ENCODE data around the gene MTMR2. TPM values are rescaled to one million over a fixed set of nuclear protein-coding genes. Genes with fewer than 3 reads are reported as not detected.

MTMR2 gene
- total and polyA plus RNA-seq, 10 of the 15 experiments (the other 5 are each of a cell fraction or from before 2014, with no cell fraction given), result 7.6 to 46.6 (median 22.5) TPM

GRCh38 chr11:95805869-95806268, 118.0 kb downstream of the MTMR2 start:
- no peak for TF ChIP-seq ZNF622 (IDR thresholded peaks at IDR 0.05)
- no peak for TF ChIP-seq YBX1 (IDR thresholded peaks at IDR 0.05)
- no peak for TF ChIP-seq NRF1 (conservative IDR thresholded peaks at IDR 0.05; ENCODE audit: low read depth, low read length)
- TF ChIP-seq ZZZ3 (IDR thresholded peaks at IDR 0.05; ENCODE audit: control insufficient read depth, insufficient read length, low read depth), result no peak
- no peak for TF ChIP-seq HCFC1 (IDR thresholded peaks at IDR 0.05; ENCODE audit: low read length)
- no peak for TF ChIP-seq BCLAF1 (IDR thresholded peaks at IDR 0.05)
- TF ChIP-seq RCOR1 (conservative IDR thresholded peaks at IDR 0.05; ENCODE audit: low read depth, low read length), result no peak
- TF ChIP-seq TCF3 (IDR thresholded peaks at IDR 0.05; ENCODE audit: borderline replicate concordance, insufficient read depth, low read depth, low read length), result no peak
- no peak for TF ChIP-seq ATF2 (IDR thresholded peaks at IDR 0.05; ENCODE audit: low read length)
- no peak for TF ChIP-seq HDAC2 (IDR thresholded peaks at IDR 0.05)
- Histone ChIP-seq H3K9ac (ENCODE audit: control insufficient read depth, insufficient read depth, low read length) (no peak overlapping the region), H3K79me2 (ENCODE audit: control insufficient read depth, insufficient read depth, low read length) (no peaks in the 10 kb centered on the region), H2AFZ (ENCODE audit: control insufficient read depth, low read depth, low read length) (no peak overlapping the region), H4K20me1 (ENCODE audit: control insufficient read depth, insufficient read depth) (no peaks in the 10 kb centered on the region), H3K4me2 (ENCODE audit: control insufficient read depth, insufficient read depth) (no peak overlapping the region), H3K4me1 (ENCODE audit: control insufficient read depth, insufficient read depth, low read length) (no peaks in the 10 kb centered on the region), H3K36me3 (ENCODE audit: control insufficient read depth in 2 of 2, insufficient read depth in 2 of 2, low read length in 1 of 2) (peaks cover 4 to 11% of the 10 kb centered on the region in 2 experiments), H3K4me3 (no peak overlapping the region), H3K27ac (ENCODE audit: control insufficient read depth, insufficient read depth) (no peak overlapping the region), H3K27me3 (replicated peaks in 1 of 2; ENCODE audit: control insufficient read depth in 2 of 2, insufficient read depth in 2 of 2, low read length in 1 of 2) (no peaks in the 10 kb centered on the region), H3K9me3 (replicated peaks; ENCODE audit: control insufficient read depth, insufficient read depth, low read length) (peaks cover 1% of the 10 kb centered on the region; the same call in 1 of the 3 replicates)
- no peak for DNase-seq (ENCODE audit: low read depth, low spot score)
- no peak for ATAC-seq
- WGBS (ENCODE audit: insufficient coverage, insufficient replicate concordance, low lambda C conversion rate, missing lambda C conversion rate), result 50% methylated on average over 2 of the region's 2 CpGs
- CTCF ChIA-PET, result interaction anchor here (0.6 kb wide), 1 partner anchor 43 kb away, joined by 3 read pairs; no protein-coding TSS in a partner anchor
- FAIRE-seq, result no peak
- in situ Hi-C loops (cut with MboI) (no loop called here), intact Hi-C loops (cut with micrococcal nuclease; ENCODE audit: unreplicated experiment) (no loop called here)
- SMC1A ChIA-PET (ENCODE audit: uncharacterized antibody, unreplicated experiment), result interaction anchor here (1.1 kb wide), 1 partner anchor 15 kb away, joined by 4 read pairs; no protein-coding TSS in a partner anchor
- no TSS peak for BruUV-seq (replicated peaks)
- POLR2A ChIA-PET, result no interaction called here
- RAD21 ChIA-PET (ENCODE audit: unreplicated experiment), result interaction anchor here (1.2 kb wide), 1 partner anchor 588 kb away, joined by 4 read pairs; no protein-coding TSS in a partner anchor
